CD4-positive, CD25-positive, alpha-beta regulatory T cell (primary cell): Measurements from ENCODE around the gene WIPF1. TPM values are rescaled to one million over a fixed set of nuclear protein-coding genes. Genes with fewer than 3 reads are reported as not detected.

ENCODE experiments used
- ATAC-seq, 2 donors: fragments of 150-1000 bp; cut with Tn5 transposase; one replicate each; pipeline ENCODE4 v1.10.0; 2021; ENCODE audit warnings: low read depth in 2 of 2, moderate number of reproducible peaks in 2 of 2, moderate library complexity in 1 of 2
- DNase-seq, 3 donors: peaks; one replicate each; pipeline versions ENCODE4 v3.0.0 to v3.0.0-alpha.2; 2012 to 2022; ENCODE audit warnings: mixed read lengths in 1 of 3
- H3K27ac ChIP-seq: one replicate; pipeline ENCODE4 v1.7.0; 2013; ENCODE audit warnings: mild to moderate bottlenecking, low read length; ENCODE audit not compliant: insufficient read depth, poor library complexity, severe bottlenecking
- H3K27me3 ChIP-seq: one replicate; pipeline ENCODE4 v1.7.0; 2013; ENCODE audit warnings: low read length; ENCODE audit not compliant: control insufficient read depth, insufficient read depth
- H3K36me3 ChIP-seq: one replicate; pipeline ENCODE4 v1.7.0; 2013; ENCODE audit warnings: mild to moderate bottlenecking, low read length, moderate library complexity; ENCODE audit not compliant: control insufficient read depth, insufficient read depth
- H3K4me1 ChIP-seq: 2 replicates; pipeline ENCODE4 v1.7.0; 2013; ENCODE audit warnings: mild to moderate bottlenecking, low read length; ENCODE audit not compliant: insufficient read depth, control insufficient read depth, poor library complexity, severe bottlenecking
- H3K4me3 ChIP-seq: one replicate; pipeline ENCODE4 v1.7.0; 2013; ENCODE audit warnings: low read depth, mild to moderate bottlenecking, low read length, moderate library complexity
- H3K9me3 ChIP-seq, 2 experiments: 1 replicate in 1 of 2; 2 replicates in 1 of 2; pipeline ENCODE4 v1.7.0; 2013; ENCODE audit warnings: low read length in 2 of 2, mild to moderate bottlenecking in 1 of 2, moderate library complexity in 1 of 2; ENCODE audit not compliant: control insufficient read depth in 2 of 2
- H3K27ac Mint-ChIP-seq, 3 donors: one replicate each; pipeline ENCODE4 v1.8.0; 2020 to 2022; ENCODE audit warnings: mild to moderate bottlenecking in 3 of 3, mixed read lengths in 3 of 3, moderate library complexity in 2 of 3
- H3K27me3 Mint-ChIP-seq: one replicate; pipeline ENCODE4 v1.8.0; 2022; ENCODE audit warnings: mild to moderate bottlenecking, mixed read lengths
- H3K36me3 Mint-ChIP-seq: one replicate; pipeline ENCODE4 v1.8.0; 2020; ENCODE audit warnings: mixed read lengths
- H3K4me1 Mint-ChIP-seq, 4 donors: one replicate each; pipeline ENCODE4 v1.8.0; 2020 to 2022; ENCODE audit warnings: mixed read lengths in 4 of 4, mild to moderate bottlenecking in 1 of 4
- H3K4me3 Mint-ChIP-seq, 4 donors: one replicate each; pipeline ENCODE4 v1.8.0; 2020 to 2022; ENCODE audit warnings: mild to moderate bottlenecking in 4 of 4, mixed read lengths in 4 of 4, moderate library complexity in 3 of 4
- H3K9me3 Mint-ChIP-seq, 7 donors: one replicate each; pipeline ENCODE4 v1.8.0; 2020 to 2022; ENCODE audit warnings: mixed read lengths in 7 of 7, mild to moderate bottlenecking in 3 of 7, moderate library complexity in 2 of 7
- polyA plus RNA-seq, 4 donors: library from polyadenylated mRNA; unstranded; fragments of 300-500 nt; fragmentation: Illumina TruSeq; gene quantifications; one replicate each; pipeline ENCODE4 v1.2.3, GENCODE V29; 2021
- total RNA-seq: library from RNA; stranded (reverse); gene quantifications from one replicate; pipeline ENCODE4 v1.2.3, GENCODE V29; 2022

WIPF1 gene
- total and polyA plus RNA-seq, 5 donors from 2014 or later: 95.5 to 473 (median 110) TPM

DNA sequence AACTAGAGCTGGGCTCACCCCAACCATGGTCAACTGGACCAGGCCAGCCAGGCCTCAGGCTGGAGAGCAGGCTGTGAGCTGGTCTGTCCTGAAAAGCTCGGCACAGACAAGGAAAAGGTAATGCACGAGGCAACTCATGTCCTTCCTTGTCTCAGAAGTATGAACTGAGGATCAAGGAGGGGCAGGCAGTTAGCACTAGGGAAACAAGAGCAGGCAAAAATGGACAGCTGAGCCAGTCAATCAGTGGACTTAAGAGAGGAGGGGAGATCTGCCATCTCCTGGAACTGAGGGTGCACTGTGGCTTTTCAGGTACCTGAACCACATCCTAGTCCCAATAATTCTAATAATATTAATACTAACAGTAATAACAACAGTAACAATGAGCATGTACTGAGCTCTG, 20.6 kb upstream of the WIPF1 start:
- H3K27me3 ChIP-seq: no peaks in the 10 kb centered on the region
- H3K9me3 Mint-ChIP-seq: no peaks in the 10 kb centered on the region
- peak overlapping the region; percentile 58 to 83 (median 76) for H3K4me3 Mint-ChIP-seq
- peak in 1 of 2 donors; percentile 32 for ATAC-seq
- H3K4me3 ChIP-seq: peak overlapping the region; percentile 64
- H3K4me1 Mint-ChIP-seq: peaks cover 24 to 85% (median 71%) of the 10 kb centered on the region in 4 donors
- no peaks in the 10 kb centered on the region for H3K9me3 ChIP-seq
- H3K27ac Mint-ChIP-seq: peak overlapping the region; percentile 90 to 96 (median 93)
- H3K4me1 ChIP-seq: peaks cover 65% of the 10 kb centered on the region
- H3K36me3 Mint-ChIP-seq: peaks cover 36% of the 10 kb centered on the region
- peaks cover 41% of the 10 kb centered on the region for H3K36me3 ChIP-seq
- peak overlapping the region; percentile 49 for H3K27ac ChIP-seq
- no peak for DNase-seq
- H3K27me3 Mint-ChIP-seq: no peaks in the 10 kb centered on the region

DNA sequence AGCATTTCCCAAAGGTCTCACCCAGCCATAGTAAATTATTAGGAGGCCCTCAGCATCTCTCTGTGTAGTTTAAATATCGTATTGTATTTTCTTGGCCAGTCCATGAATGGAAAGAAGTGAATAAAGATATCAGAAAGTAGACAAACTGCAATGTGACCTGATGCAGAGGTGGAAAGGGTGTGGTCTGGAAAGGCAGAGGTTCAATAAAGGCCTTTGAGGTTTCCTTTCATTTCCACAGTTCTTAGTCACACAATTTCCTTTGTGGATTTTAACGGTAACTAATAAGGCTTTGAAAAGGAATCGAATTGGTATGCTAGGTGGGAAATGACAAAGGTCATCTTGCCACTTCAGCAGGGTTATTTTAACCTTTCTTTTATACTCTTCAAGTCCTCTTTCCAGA, 20.1 kb upstream of the WIPF1 start:
- ATAC-seq (no peak), DNase-seq (peak in 1 of 3 donors; percentile 46)
- Histone ChIP-seq H3K27ac (peak overlapping the region; percentile 49), H3K9me3 (no peaks in the 10 kb centered on the region), H3K27me3 (no peaks in the 10 kb centered on the region), H3K4me3 (peak overlapping the region; percentile 64), H3K36me3 (peaks cover 39% of the 10 kb centered on the region), H3K4me1 (peaks cover 65% of the 10 kb centered on the region)
- Mint-ChIP-seq H3K27me3 (no peaks in the 10 kb centered on the region), H3K36me3 (peaks cover 37% of the 10 kb centered on the region), H3K4me3 (peak overlapping the region; percentile 58 to 83 (median 76)), H3K4me1 (peaks cover 23 to 86% (median 72%) of the 10 kb centered on the region in 4 donors), H3K27ac (peak overlapping the region; percentile 90 to 96 (median 93)), H3K9me3 (no peaks in the 10 kb centered on the region)

GRCh38 chr2:174617120-174617519, 19.5 kb upstream of the WIPF1 start:
- H3K9me3 Mint-ChIP-seq: no peaks in the 10 kb centered on the region
- peaks cover 40% of the 10 kb centered on the region for H3K36me3 Mint-ChIP-seq
- H3K27ac Mint-ChIP-seq: peak overlapping the region; percentile 90 to 96 (median 93)
- peaks cover 18 to 88% (median 71%) of the 10 kb centered on the region in 4 donors for H3K4me1 Mint-ChIP-seq
- ATAC-seq: no peak
- H3K4me1 ChIP-seq: peaks cover 65% of the 10 kb centered on the region
- peak overlapping the region; percentile 64 for H3K4me3 ChIP-seq
- peaks cover 35% of the 10 kb centered on the region for H3K36me3 ChIP-seq
- H3K4me3 Mint-ChIP-seq: peak overlapping the region; percentile 6 to 83 (median 66)
- H3K27me3 Mint-ChIP-seq: no peaks in the 10 kb centered on the region
- DNase-seq: no peak
- peak overlapping the region; percentile 57 for H3K27ac ChIP-seq
- H3K27me3 ChIP-seq: no peaks in the 10 kb centered on the region
- H3K9me3 ChIP-seq: no peaks in the 10 kb centered on the region

- Histone ChIP-seq H3K36me3 (peaks cover 34% of the 10 kb centered on the region), H3K9me3 (no peaks in the 10 kb centered on the region), H3K27ac (peak overlapping the region; percentile 57), H3K27me3 (no peaks in the 10 kb centered on the region), H3K4me3 (peak overlapping the region; percentile 16), H3K4me1 (peaks cover 76% of the 10 kb centered on the region)
- peak overlapping the region in 3 of 4 donors; percentile 36 to 62 (median 55) for H3K4me3 Mint-ChIP-seq
- DNase-seq (peak in 1 of 3 donors; percentile 46), ATAC-seq (peak; percentile 26 to 30)
- H3K27me3 Mint-ChIP-seq: no peaks in the 10 kb centered on the region
- peak overlapping the region; percentile 85 to 96 (median 89) for H3K27ac Mint-ChIP-seq
- peaks cover 44% of the 10 kb centered on the region for H3K36me3 Mint-ChIP-seq
- H3K9me3 Mint-ChIP-seq: no peaks in the 10 kb centered on the region
- peaks cover 22 to 95% (median 78%) of the 10 kb centered on the region in 4 donors for H3K4me1 Mint-ChIP-seq
Measured at GRCh38 chr2:174615871-174616436, 18.4 kb upstream of the WIPF1 start.

- peaks cover 85% of the 10 kb centered on the region for H3K4me1 ChIP-seq
- H3K36me3 Mint-ChIP-seq: peaks cover 42% of the 10 kb centered on the region
- ATAC-seq (no peak), DNase-seq (no peak)
- no peak overlapping the region for H3K4me3 Mint-ChIP-seq
- no peaks in the 10 kb centered on the region for H3K9me3 Mint-ChIP-seq
- no peak overlapping the region for H3K27ac ChIP-seq
- H3K27me3 Mint-ChIP-seq: no peaks in the 10 kb centered on the region
- peaks cover 33% of the 10 kb centered on the region for H3K36me3 ChIP-seq
- H3K4me3 ChIP-seq: no peak overlapping the region
- peak overlapping the region; percentile 20 to 93 (median 85) for H3K27ac Mint-ChIP-seq
- no peaks in the 10 kb centered on the region for H3K27me3 ChIP-seq
- peaks cover 22 to 95% (median 77%) of the 10 kb centered on the region in 4 donors for H3K4me1 Mint-ChIP-seq
- H3K9me3 ChIP-seq: no peaks in the 10 kb centered on the region
Measured at GRCh38 chr2:174614261-174614660, 16.7 kb upstream of the WIPF1 start.

DNA sequence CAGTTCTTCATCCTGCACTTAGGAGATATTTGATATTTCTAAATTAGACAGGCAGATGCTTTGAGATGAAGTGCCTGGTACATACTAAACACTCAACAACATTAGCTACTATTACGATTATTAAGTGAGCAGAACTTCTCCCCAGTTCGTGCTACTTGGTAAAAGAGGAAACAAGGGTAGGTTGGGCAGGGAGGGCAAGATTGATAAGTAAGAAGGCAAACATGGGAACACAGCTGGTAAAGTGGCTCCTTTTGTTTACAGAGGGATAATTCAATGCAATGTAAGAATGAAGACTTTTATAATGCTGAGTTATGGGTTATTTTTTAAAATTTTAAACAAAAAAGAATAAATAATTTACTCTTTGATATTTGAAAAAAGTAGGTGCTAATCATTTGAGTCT, 15.9 kb upstream of the WIPF1 start:
- Histone ChIP-seq H3K4me3 (no peak overlapping the region), H3K27ac (peak overlapping the region; percentile 44), H3K27me3 (no peaks in the 10 kb centered on the region), H3K36me3 (peaks cover 32% of the 10 kb centered on the region), H3K4me1 (peaks cover 85% of the 10 kb centered on the region), H3K9me3 (no peaks in the 10 kb centered on the region)
- Mint-ChIP-seq H3K9me3 (no peaks in the 10 kb centered on the region), H3K27me3 (no peaks in the 10 kb centered on the region), H3K27ac (peak overlapping the region; percentile 70 to 93 (median 89)), H3K4me3 (peak overlapping the region in 2 of 4 donors; percentile 33 to 47), H3K4me1 (peaks cover 25 to 95% (median 80%) of the 10 kb centered on the region in 4 donors), H3K36me3 (peaks cover 42% of the 10 kb centered on the region)
- DNase-seq (no peak), ATAC-seq (no peak)

DNA sequence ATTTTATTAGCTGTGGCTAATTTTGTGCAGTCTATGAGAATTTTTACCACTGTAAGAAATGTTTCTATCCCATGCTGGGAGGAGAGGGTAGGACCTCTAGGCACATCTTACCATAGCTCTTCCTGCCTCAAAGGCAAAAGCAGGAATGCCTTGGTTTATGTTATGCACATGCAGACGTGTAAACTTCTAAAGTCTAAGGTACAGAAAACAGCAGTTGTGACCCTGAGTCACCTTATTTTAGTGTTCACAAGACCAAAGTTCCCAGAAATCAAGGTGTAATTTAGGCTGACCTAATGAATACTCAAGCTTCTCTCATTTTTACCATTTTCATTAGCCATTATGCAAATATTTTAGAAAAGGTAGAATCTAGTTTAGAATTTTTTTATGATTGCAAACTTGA, 15.4 kb upstream of the WIPF1 start:
- ATAC-seq: no peak
- Mint-ChIP-seq H3K27ac (peak overlapping the region; percentile 47 to 93 (median 89)), H3K27me3 (no peaks in the 10 kb centered on the region), H3K9me3 (no peaks in the 10 kb centered on the region), H3K36me3 (peaks cover 42% of the 10 kb centered on the region), H3K4me3 (no peak overlapping the region), H3K4me1 (peaks cover 28 to 95% (median 80%) of the 10 kb centered on the region in 4 donors)
- Histone ChIP-seq H3K36me3 (peaks cover 31% of the 10 kb centered on the region), H3K27me3 (no peaks in the 10 kb centered on the region), H3K4me3 (no peak overlapping the region), H3K9me3 (no peaks in the 10 kb centered on the region), H3K27ac (peak overlapping the region; percentile 44), H3K4me1 (peaks cover 85% of the 10 kb centered on the region)
- no peak for DNase-seq

DNA sequence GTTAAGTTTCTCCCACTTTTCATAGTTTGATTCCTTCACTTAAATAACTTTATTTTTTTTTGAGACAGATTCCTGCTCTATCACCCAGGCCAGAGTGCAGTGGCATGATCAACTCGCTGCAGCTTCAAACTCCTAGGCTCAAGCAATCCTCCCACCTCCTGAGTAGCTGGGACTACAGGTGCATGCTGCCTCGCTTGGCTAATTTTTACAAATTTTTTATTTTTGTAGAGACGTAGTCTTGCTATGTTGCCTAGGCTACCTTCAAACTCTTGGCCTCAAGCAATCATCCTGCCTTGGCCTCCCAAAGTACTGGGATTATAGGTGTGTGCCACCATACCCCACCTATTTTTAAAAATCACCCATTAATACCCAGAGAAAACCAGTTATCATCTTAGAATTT, 14.2 kb upstream of the WIPF1 start:
- DNase-seq (no peak), ATAC-seq (no peak)
- Mint-ChIP-seq H3K27me3 (no peaks in the 10 kb centered on the region), H3K9me3 (no peaks in the 10 kb centered on the region), H3K4me3 (peak overlapping the region in 1 of 4 donors; percentile 35), H3K36me3 (peaks cover 33% of the 10 kb centered on the region), H3K27ac (peak overlapping the region; percentile 93 to 95 (median 94)), H3K4me1 (peaks cover 21 to 93% (median 80%) of the 10 kb centered on the region in 4 donors)
- Histone ChIP-seq H3K27me3 (no peaks in the 10 kb centered on the region), H3K4me1 (peaks cover 85% of the 10 kb centered on the region), H3K27ac (peak overlapping the region; percentile 83), H3K4me3 (no peak overlapping the region), H3K36me3 (peaks cover 30% of the 10 kb centered on the region), H3K9me3 (no peaks in the 10 kb centered on the region)
